GM12865 (cell line): ENCODE results near the gene KLK6.
"Not testable (repeated sequence)": the region's sequence is repeated elsewhere in the genome, so short reads cannot be mapped to it uniquely, and the experiment has no call there.

ENCODE experiments used
- DNase-seq: peaks from one replicate; pipeline ENCODE4 v3.0.0; 2010; ENCODE audit warnings: low read depth
- H3K4me3 ChIP-seq: 2 replicates; pipeline ENCODE4 v1.5.1; 2011; ENCODE audit warnings: mild to moderate bottlenecking, low read depth, low read length, control low read depth
- TF ChIP-seq, protein P1 (sequence below): IDR thresholded peaks from 2 replicates; pipeline ENCODE4 v1.5.1; 2011; ENCODE audit warnings: low read length, control low read depth, low read depth, inconsistent platforms; ENCODE audit not compliant: insufficient read depth; ENCODE audit errors: missing control alignments

Gene KLK6

DNA sequence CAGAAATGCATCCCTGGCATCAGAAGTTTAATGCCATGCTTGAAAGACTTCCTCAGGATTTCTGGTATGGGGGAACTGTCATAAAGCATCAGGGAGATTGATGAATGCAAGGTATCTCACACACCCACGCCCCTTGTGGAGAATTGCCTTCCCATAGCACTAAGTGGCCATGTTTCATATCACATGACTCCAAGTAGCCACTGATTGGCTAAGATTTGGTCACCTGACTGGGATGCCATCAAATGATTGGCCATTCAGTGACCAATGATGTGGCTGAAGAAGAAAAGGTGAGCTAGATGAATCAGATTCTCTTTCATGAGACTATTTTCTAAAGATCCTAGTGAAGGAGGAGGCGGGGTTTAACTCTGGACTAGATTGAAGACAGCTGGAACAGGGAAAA lies 24.7 kb upstream of the KLK6 start:
- TF ChIP-seq, protein P1, sequence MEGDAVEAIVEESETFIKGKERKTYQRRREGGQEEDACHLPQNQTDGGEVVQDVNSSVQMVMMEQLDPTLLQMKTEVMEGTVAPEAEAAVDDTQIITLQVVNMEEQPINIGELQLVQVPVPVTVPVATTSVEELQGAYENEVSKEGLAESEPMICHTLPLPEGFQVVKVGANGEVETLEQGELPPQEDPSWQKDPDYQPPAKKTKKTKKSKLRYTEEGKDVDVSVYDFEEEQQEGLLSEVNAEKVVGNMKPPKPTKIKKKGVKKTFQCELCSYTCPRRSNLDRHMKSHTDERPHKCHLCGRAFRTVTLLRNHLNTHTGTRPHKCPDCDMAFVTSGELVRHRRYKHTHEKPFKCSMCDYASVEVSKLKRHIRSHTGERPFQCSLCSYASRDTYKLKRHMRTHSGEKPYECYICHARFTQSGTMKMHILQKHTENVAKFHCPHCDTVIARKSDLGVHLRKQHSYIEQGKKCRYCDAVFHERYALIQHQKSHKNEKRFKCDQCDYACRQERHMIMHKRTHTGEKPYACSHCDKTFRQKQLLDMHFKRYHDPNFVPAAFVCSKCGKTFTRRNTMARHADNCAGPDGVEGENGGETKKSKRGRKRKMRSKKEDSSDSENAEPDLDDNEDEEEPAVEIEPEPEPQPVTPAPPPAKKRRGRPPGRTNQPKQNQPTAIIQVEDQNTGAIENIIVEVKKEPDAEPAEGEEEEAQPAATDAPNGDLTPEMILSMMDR: no peak
- no peak overlapping the region for H3K4me3 ChIP-seq
- peak; percentile 16 for DNase-seq

DNA sequence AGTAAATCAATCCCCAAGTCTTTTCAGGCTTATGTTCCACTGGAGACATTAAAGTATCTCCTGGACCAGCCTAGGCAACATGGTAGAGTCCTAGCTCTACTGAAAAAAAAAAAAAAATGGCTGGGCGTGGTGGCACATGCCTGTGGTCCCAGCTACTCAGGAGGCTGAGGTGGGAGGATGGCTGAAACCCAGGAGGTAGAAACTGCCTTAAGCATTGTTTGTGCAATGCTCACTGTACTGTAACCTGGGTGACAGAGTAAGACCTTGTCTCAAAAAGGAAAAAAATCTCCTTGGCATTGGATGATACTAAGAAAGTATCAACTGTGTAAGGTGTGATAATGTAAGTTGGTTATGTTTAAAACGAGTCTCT lies 23.3 kb upstream of the KLK6 start:
- H3K4me3 ChIP-seq: no peak overlapping the region
- TF ChIP-seq, protein P1: no peak
- no peak for DNase-seq

DNA sequence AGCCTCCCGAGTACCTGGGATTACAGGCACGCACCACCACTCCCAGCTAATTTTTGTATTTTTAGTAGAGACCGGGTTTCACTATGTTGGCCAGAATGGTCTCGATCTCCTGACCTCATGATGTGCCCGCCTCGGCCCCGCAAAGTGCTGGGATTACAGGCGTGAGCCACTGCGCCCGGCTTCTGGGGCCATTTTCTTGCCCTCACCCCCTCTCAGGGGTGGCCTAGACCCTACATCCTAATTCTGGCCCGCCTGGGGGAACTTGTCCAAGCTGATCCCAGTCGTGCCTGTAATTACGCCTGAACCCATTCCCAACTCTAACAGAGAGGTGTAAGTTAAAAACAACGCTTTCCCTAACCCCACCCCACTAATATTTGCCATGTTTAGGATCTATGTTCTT lies 15.0 kb upstream of the KLK6 start:
- not testable (repeated sequence) for DNase-seq, H3K4me3 ChIP-seq

DNA sequence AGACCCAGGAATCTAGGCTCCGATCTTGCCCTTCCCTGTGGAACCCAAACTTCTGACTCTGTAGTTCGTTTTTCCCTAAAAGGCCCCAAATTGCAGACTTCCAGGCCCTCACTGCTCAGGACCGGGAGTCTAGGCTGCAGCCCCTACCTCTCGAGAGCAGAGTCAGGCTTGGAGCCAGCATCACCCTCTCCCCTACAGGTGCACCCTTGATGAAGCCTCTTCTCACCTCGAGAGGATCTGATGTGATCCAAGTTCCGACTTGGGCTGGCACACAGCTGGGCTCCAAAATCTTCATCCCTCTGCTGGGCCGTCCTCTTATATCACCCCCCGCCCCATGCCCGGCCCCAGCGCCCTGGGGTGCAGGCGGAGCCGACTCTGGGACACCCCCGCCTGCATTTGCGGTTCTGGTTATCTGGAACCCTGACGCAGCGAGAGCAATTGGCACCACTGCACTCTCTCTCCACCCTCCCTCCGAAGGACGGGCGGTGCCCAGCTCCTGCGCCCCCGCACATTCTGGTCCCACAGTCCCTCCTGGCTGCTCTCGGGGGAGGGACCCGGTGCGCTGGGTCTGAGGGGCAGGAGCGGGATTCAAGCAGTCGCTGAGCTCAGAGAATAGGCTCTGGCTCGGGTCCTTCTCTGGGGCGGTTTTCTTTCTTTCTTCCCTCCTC lies 14.4 kb upstream of the KLK6 start, which contains the start of gene KLK7:
KLK7 (minus strand) TSS at position 293 of the 668 bp plus-strand sequence. CDS start 1,518 bp downstream, outside the sequence.
- no peak for DNase-seq
- TF ChIP-seq, protein P1: no peak
- no peak within 1 kb of the TSS for H3K4me3 ChIP-seq

DNA sequence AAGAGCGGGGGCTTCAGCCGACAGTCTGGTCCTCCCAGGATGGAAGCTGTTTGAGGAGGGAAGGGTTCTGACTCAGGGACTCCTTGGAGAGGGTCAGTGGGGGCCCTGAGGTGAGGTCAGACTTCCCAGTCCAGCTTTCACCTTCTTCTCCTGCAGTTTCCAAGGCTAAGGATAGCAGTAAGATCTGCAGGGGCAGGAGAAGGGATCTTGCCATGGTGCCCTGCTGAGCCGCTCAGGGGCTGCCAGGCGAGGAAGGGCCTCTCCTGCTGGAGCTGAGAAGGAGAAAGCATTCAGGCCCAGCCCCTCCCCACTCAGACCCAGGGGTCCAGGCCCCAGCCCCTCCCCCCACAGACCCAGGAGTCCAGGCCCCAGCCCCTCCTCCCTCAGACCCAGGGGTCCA lies 12.8 kb upstream of the KLK6 start:
- no peak overlapping the region for H3K4me3 ChIP-seq
- TF ChIP-seq, protein P1: no peak
- no peak for DNase-seq

DNA sequence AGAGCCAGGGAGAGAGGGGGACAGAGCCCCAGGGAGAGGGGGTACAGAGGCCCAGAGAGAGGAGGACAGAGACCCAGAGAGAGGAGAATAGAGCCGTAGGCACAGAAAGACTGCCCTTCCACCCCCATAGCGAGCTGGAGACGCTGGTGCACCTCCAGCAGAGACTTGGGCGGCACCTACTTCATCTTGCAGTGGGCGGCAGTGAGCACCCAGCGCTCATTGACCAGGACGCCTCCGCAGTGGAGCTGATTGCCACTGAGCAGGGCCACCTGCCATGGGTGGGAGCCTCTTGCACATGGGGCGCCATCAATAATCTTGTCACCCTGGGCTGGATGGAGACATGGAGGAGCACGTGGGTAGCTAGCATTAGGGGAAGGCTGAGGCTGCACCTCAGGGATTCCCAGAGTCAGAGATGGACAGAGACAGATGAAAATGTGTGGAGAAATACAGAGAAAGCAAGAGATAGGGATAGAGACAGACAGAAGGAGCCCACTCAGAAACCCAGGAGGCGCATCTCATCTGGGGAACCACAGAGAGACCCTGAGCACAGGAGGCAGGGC lies 12.3 kb upstream of the KLK6 start:
- DNase-seq: no peak
- TF ChIP-seq, protein P1: no peak
- no peak overlapping the region for H3K4me3 ChIP-seq

DNA sequence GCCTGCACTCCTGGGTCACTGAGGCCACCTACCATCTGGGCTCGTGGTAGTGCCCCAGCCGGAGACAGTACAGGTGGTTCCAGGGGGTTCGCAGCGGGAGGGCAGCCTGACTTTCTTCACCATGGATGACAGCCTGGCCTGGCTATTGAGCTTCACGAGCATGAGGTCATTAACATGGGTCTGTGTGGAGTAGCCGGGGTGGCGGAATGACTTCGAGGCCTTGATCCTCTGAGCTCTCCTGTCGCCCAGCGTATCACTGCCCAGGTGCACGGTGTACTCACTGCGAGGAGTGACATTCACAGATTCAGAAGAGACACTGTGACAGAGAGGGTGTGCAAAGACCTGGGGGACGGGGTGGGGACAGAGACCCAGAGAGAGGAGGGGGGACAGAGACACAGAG lies 10.8 kb upstream of the KLK6 start:
- DNase-seq: no peak
- H3K4me3 ChIP-seq: no peak overlapping the region
- TF ChIP-seq, protein P1: no peak
